DND-41 (cell line): Measurements from ENCODE around the gene LUZP1.

Experiments
- CTCF ChIP-seq: IDR thresholded peaks from 2 replicates; pipeline ENCODE4 v1.5.1; 2012; ENCODE audit warnings: borderline replicate concordance, low read length, moderate library complexity, mild to moderate bottlenecking; ENCODE audit not compliant: poor library complexity, severe bottlenecking; ENCODE audit errors: extremely low read depth
- EZH2 ChIP-seq: IDR thresholded peaks from 3 replicates; pipeline ENCODE4 v1.6.1; 2012; ENCODE audit warnings: borderline replicate concordance, low read depth, mild to moderate bottlenecking, moderate library complexity, low read length, inconsistent platforms; ENCODE audit not compliant: severe bottlenecking

- TF ChIP-seq EZH2 (no peak), CTCF (no peak)
Observed at GRCh38 chr1:23193391-23194118, 24.9 kb upstream of the LUZP1 start.
